Naive B cell (primary cell): ENCODE results near the gene SIAE. TPM values are rescaled to one million over a fixed set of nuclear protein-coding genes. Genes with fewer than 3 reads are reported as not detected.

Experiments
- ATAC-seq, 2 donors: fragments of 150-1000 bp; cut with Tn5 transposase; 2 replicates each; pipeline ENCODE4 v1.10.0; 2021; ENCODE audit warnings: low read depth in 2 of 2, mild to moderate bottlenecking in 2 of 2, moderate library complexity in 2 of 2
- DNase-seq: peaks from one replicate; pipeline ENCODE4 v3.0.0; 2022
- H3K27ac Mint-ChIP-seq, 6 donors: one replicate each; pipeline ENCODE4 v1.8.0; 2020 to 2022; ENCODE audit warnings: mild to moderate bottlenecking in 6 of 6, mixed read lengths in 6 of 6, moderate library complexity in 5 of 6, inconsistent platforms in 2 of 6
- H3K27me3 Mint-ChIP-seq, 3 donors: one replicate each; pipeline ENCODE4 v1.8.0; 2021 to 2022; ENCODE audit warnings: mixed read lengths in 3 of 3, mild to moderate bottlenecking in 1 of 3
- H3K36me3 Mint-ChIP-seq, 2 donors: one replicate each; pipeline ENCODE4 v1.8.0; 2020 to 2022; ENCODE audit warnings: mixed read lengths in 2 of 2, inconsistent platforms in 1 of 2, mild to moderate bottlenecking in 1 of 2
- H3K4me1 Mint-ChIP-seq, 3 donors: one replicate each; pipeline ENCODE4 v1.8.0; 2020 to 2022; ENCODE audit warnings: mixed read lengths in 3 of 3, inconsistent platforms in 1 of 3, mild to moderate bottlenecking in 1 of 3, moderate library complexity in 1 of 3
- H3K4me3 Mint-ChIP-seq, 8 donors: one replicate each; pipeline ENCODE4 v1.8.0; 2020 to 2022; ENCODE audit warnings: mild to moderate bottlenecking in 8 of 8, mixed read lengths in 8 of 8, moderate library complexity in 8 of 8, inconsistent platforms in 2 of 8
- H3K9me3 Mint-ChIP-seq, 7 donors: one replicate each; pipeline ENCODE4 v1.8.0; 2020 to 2022; ENCODE audit warnings: mixed read lengths in 7 of 7, mild to moderate bottlenecking in 5 of 7, inconsistent platforms in 2 of 7, moderate library complexity in 1 of 7
- polyA plus RNA-seq, 6 donors: library from polyadenylated mRNA; unstranded; fragments of 300-500 nt; fragmentation: Illumina TruSeq; gene quantifications; one replicate each; pipeline ENCODE4 v1.2.3, GENCODE V29; 2021; ENCODE audit warnings: low read depth in 6 of 6

The SIAE gene, protein sequence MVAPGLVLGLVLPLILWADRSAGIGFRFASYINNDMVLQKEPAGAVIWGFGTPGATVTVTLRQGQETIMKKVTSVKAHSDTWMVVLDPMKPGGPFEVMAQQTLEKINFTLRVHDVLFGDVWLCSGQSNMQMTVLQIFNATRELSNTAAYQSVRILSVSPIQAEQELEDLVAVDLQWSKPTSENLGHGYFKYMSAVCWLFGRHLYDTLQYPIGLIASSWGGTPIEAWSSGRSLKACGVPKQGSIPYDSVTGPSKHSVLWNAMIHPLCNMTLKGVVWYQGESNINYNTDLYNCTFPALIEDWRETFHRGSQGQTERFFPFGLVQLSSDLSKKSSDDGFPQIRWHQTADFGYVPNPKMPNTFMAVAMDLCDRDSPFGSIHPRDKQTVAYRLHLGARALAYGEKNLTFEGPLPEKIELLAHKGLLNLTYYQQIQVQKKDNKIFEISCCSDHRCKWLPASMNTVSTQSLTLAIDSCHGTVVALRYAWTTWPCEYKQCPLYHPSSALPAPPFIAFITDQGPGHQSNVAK
- polyA plus RNA-seq: 1 to 10 TPM; 2.4 to 3.9 (median 3.2) TPM

DNA sequence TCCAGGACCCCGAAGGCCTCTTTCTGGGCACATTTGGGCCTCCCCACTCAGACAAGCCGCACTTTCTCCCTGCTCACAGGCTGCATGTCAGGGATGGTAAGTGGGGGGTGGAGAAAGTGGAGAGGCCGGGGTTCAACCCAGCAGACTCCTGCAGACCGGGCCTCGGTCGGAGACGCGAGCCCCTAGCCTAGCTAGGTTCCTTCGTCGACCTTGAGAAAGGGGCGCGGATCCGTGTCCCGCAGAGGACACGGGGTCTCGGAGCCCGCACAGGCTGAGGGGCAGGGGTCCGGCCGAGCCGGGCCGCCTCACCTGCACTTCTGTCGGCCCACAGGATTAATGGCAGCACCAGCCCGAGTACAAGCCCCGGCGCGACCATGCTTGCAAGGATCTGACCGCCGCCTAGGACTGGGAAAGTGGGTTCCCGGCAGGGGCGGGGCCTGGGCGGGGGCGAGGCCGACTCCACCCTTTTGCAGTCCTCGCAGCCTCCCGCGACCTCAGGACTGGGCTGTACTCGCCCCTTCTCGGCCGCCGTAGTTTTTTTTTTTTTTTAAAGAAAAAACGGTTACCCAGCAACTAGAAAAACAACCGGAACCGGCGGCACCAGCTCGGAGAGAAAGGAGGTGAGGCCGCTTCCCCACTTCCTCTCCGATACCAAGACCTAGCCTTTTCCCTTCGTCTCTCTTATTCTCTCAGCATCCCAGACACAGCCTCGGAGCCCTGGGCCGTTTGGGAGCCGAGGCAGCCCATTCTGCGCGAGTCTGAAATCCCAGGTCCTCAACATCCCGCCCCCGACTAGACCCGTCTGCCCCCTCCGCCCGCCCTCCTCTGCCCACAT lies at the start of gene SIAE, which contains the start of gene SPA17:
TSS of gene SIAE (minus strand) at position 407 of the 835 bp plus-strand sequence. CDS start at position 376, 31 bp downstream.
TSS of gene SPA17 (plus strand) at position 572 of the 835 bp plus-strand sequence. CDS start 1,361 bp downstream, outside the sequence.
- H3K36me3 Mint-ChIP-seq: no peaks in the 10 kb centered on the region
- peaks cover 0 to 1% (median 0%) of the 10 kb centered on the region in 7 donors for H3K9me3 Mint-ChIP-seq
- H3K4me3 Mint-ChIP-seq: peak within 1 kb of the TSS; percentile 80 to 96 (median 94)
- no peaks in the 10 kb centered on the region for H3K27me3 Mint-ChIP-seq
- ATAC-seq (peak; percentile 78 to 81), DNase-seq (peak; percentile 85)
- peak within 1 kb of the TSS; percentile 97 to 100 (median 100) for H3K27ac Mint-ChIP-seq
- H3K4me1 Mint-ChIP-seq: peaks cover 9 to 24% (median 23%) of the 10 kb centered on the region in 3 donors

DNA sequence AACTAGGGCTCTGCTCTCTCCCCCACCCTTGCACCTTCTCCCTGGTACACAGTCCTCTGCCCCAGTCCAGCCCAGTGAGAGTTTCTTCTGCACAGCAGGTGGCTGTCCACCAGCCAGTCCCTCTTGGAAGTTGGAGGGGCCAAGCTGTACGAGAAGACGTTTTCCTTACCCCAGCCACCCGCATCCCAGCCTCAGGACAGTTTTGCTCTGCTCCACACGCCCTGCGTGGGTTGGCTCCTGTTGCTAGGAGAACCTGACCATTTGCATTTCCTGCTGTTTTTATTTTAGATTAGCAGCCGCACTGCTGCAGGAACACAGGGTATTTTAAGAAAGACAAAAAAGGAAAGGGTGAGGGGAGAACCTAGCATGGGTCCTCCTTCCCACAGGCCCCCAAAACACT lies 48.6 kb upstream of the SIAE start:
- H3K4me3 Mint-ChIP-seq: peak overlapping the region in 4 of 8 donors; percentile 17 to 55 (median 22)
- H3K4me1 Mint-ChIP-seq: peaks cover 65 to 75% (median 70%) of the 10 kb centered on the region in 3 donors
- H3K27me3 Mint-ChIP-seq: peaks cover 48 to 58% (median 51%) of the 10 kb centered on the region in 3 donors
- ATAC-seq (no peak), DNase-seq (no peak)
- peak overlapping the region in 2 of 6 donors; percentile 12 to 33 for H3K27ac Mint-ChIP-seq
- H3K9me3 Mint-ChIP-seq: no peaks in the 10 kb centered on the region
- H3K36me3 Mint-ChIP-seq: no peaks in the 10 kb centered on the region

- Mint-ChIP-seq H3K9me3 (no peaks in the 10 kb centered on the region), H3K4me3 (peak overlapping the region in 1 of 8 donors; percentile 17), H3K4me1 (peaks cover 47 to 58% (median 55%) of the 10 kb centered on the region in 3 donors), H3K27ac (no peak overlapping the region), H3K36me3 (peaks cover 5 to 10% of the 10 kb centered on the region in 2 donors), H3K27me3 (peaks cover 66 to 82% (median 71%) of the 10 kb centered on the region in 3 donors)
- ATAC-seq: no peak
- no peak for DNase-seq
Measured at GRCh38 chr11:124719534-124719933, 46.0 kb upstream of the SIAE start.

- H3K36me3 Mint-ChIP-seq: peaks cover 5 to 10% of the 10 kb centered on the region in 2 donors
- H3K27me3 Mint-ChIP-seq: peaks cover 71 to 89% (median 73%) of the 10 kb centered on the region in 3 donors
- ATAC-seq: no peak
- DNase-seq: no peak
- H3K4me3 Mint-ChIP-seq: peak overlapping the region in 5 of 8 donors; percentile 17 to 78 (median 45)
- H3K27ac Mint-ChIP-seq: no peak overlapping the region
- H3K9me3 Mint-ChIP-seq: no peaks in the 10 kb centered on the region
- peaks cover 39 to 50% (median 47%) of the 10 kb centered on the region in 3 donors for H3K4me1 Mint-ChIP-seq
Measured at GRCh38 chr11:124718801-124719200, 45.3 kb upstream of the SIAE start.

GRCh38 chr11:124717786-124718651 lies 44.5 kb upstream of the SIAE start:
- H3K27ac Mint-ChIP-seq: peak overlapping the region in 1 of 6 donors; percentile 57
- peaks cover 5 to 10% of the 10 kb centered on the region in 2 donors for H3K36me3 Mint-ChIP-seq
- peaks cover 69 to 95% (median 76%) of the 10 kb centered on the region in 3 donors for H3K27me3 Mint-ChIP-seq
- no peak for DNase-seq
- H3K4me3 Mint-ChIP-seq: peak overlapping the region; percentile 66 to 90 (median 86)
- peak; percentile 65 to 76 for ATAC-seq
- H3K9me3 Mint-ChIP-seq: no peaks in the 10 kb centered on the region
- peaks cover 34 to 42% (median 40%) of the 10 kb centered on the region in 3 donors for H3K4me1 Mint-ChIP-seq

DNA sequence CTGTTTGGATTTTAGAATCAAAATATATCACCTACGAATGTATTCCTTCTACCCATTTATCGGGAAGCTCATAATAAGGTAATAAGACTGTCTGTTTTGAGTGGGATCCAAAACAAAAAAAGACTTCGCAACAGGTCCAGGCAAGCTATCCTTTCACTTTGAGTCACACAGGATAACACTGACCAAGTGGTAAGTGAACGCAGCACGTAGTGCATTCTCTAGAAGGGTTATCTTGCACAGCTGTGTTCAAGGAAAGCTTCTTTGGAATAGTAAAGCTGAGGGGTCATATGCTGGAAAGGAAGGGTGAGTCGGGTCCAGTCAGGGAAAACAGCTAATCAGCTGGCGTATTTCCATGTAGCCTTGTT lies 43.9 kb upstream of the SIAE start:
- Mint-ChIP-seq H3K27me3 (peaks cover 63 to 88% (median 71%) of the 10 kb centered on the region in 3 donors), H3K4me1 (peaks cover 27 to 36% (median 33%) of the 10 kb centered on the region in 3 donors), H3K36me3 (peaks cover 5 to 10% of the 10 kb centered on the region in 2 donors), H3K4me3 (peak overlapping the region; percentile 66 to 90 (median 86)), H3K27ac (no peak overlapping the region), H3K9me3 (no peaks in the 10 kb centered on the region)
- DNase-seq: no peak
- no peak for ATAC-seq

DNA sequence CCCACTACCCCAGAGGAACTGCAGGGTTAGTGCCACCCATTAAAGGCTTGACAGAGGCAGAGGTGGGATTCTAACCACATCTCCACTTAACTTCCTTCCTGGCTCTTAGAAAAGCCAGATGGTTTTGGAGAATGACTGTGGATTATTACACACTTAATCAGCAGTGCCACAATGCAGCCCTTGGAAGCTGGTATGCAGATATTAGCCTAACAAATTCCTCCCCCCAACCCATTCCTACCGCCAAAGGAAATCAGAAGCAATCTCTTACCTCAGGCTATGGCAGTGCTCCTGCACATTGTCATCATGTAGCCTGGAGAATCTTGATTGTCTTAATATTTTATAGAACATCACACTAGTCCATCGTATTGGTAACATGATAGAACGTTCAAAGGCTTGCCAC lies 43.1 kb upstream of the SIAE start:
- peaks cover 20 to 28% (median 25%) of the 10 kb centered on the region in 3 donors for H3K4me1 Mint-ChIP-seq
- H3K4me3 Mint-ChIP-seq: peak overlapping the region in 3 of 8 donors; percentile 13 to 42 (median 37)
- ATAC-seq: no peak
- H3K27ac Mint-ChIP-seq: no peak overlapping the region
- H3K36me3 Mint-ChIP-seq: peaks cover 5 to 10% of the 10 kb centered on the region in 2 donors
- H3K9me3 Mint-ChIP-seq: no peaks in the 10 kb centered on the region
- DNase-seq: no peak
- peaks cover 54 to 80% (median 66%) of the 10 kb centered on the region in 3 donors for H3K27me3 Mint-ChIP-seq

DNA sequence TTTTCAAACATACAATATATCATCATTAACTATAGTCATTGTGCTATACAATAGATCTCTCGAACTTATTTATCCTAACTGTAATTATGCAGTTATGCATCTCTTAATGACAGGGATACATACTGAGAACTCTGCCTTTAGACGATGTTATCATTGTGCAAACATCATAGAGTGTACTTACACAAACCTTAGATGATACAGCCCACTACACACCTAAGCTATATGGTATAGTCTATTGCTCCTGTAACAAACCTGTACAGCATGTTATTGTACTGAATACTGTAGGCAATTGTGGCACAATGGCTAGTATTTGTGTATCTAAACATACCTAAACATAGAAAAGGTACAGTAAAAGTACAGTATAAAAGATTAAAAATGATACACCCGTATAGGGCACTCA lies 38.9 kb upstream of the SIAE start:
- no peak overlapping the region for H3K4me3 Mint-ChIP-seq
- DNase-seq: no peak
- H3K27ac Mint-ChIP-seq: no peak overlapping the region
- peaks cover under 1 to 7% (median 1%) of the 10 kb centered on the region in 3 donors for H3K4me1 Mint-ChIP-seq
- peaks cover 4 to 12% (median 7%) of the 10 kb centered on the region in 7 donors for H3K9me3 Mint-ChIP-seq
- no peak for ATAC-seq
- H3K27me3 Mint-ChIP-seq: peaks cover 28 to 45% (median 37%) of the 10 kb centered on the region in 3 donors
- H3K36me3 Mint-ChIP-seq: peaks cover 13 to 24% of the 10 kb centered on the region in 2 donors

DNA sequence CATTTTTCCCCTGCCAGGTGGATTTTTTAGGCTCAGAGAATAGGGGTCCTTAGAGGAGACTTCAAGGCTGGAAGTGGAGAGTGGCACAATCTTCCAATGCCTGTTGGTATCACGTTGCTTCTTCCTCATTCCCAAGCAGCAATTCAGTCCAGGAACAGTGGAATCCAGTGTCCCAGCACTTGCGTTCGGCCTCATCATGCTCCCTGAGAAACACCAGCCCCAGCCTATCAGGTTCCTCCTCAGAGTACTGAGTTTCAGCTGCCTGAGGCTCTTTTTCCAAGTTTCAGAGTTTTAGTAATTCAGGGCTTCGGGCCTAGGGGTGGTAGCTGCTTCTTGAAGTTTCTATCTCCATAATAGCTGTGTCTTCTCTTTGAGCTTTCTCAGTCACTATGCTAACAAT lies 34.3 kb upstream of the SIAE start:
- DNase-seq: no peak
- Mint-ChIP-seq H3K27ac (no peak overlapping the region), H3K9me3 (peaks cover 8 to 18% (median 15%) of the 10 kb centered on the region in 7 donors), H3K4me3 (no peak overlapping the region), H3K4me1 (no peaks in the 10 kb centered on the region), H3K27me3 (peaks cover 6 to 21% (median 8%) of the 10 kb centered on the region in 3 donors), H3K36me3 (peaks cover 18 to 20% of the 10 kb centered on the region in 2 donors)
- no peak for ATAC-seq

DNA sequence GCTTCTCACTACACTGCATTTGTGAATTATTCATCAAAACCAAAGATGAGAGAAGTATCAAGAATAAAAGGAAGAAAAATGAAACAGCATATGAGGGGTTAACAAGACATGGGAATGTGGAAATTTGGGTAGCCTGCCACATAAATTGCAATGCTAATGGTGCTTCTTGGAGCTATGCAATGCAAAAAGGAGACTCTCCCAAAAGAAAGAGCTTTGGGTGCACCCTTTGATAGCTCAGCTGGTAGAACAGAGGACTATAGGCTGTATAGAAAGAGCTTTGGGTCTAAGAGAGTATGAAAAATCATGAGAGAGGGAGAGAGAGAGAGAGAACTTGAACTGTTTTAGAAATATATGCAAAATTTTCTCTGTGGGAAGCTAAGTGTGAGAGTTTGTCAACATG lies 26.5 kb upstream of the SIAE start:
- Mint-ChIP-seq H3K4me1 (peaks cover 0 to 12% (median 5%) of the 10 kb centered on the region in 3 donors), H3K9me3 (peaks cover 8 to 28% (median 14%) of the 10 kb centered on the region in 7 donors), H3K4me3 (no peak overlapping the region), H3K36me3 (peaks cover 8 to 14% of the 10 kb centered on the region in 2 donors), H3K27me3 (peaks cover 0 to 22% (median 16%) of the 10 kb centered on the region in 3 donors), H3K27ac (no peak overlapping the region)
- ATAC-seq (no peak), DNase-seq (no peak)

GRCh38 chr11:124699547-124699946 lies 26.0 kb upstream of the SIAE start:
- Mint-ChIP-seq H3K4me3 (no peak overlapping the region), H3K27me3 (peaks cover 0 to 22% (median 16%) of the 10 kb centered on the region in 3 donors), H3K9me3 (peaks cover 8 to 28% (median 14%) of the 10 kb centered on the region in 7 donors), H3K4me1 (peaks cover 0 to 12% (median 5%) of the 10 kb centered on the region in 3 donors), H3K27ac (peak overlapping the region in 1 of 6 donors; percentile 15), H3K36me3 (peaks cover 8 to 14% of the 10 kb centered on the region in 2 donors)
- ATAC-seq (no peak), DNase-seq (no peak)

DNA sequence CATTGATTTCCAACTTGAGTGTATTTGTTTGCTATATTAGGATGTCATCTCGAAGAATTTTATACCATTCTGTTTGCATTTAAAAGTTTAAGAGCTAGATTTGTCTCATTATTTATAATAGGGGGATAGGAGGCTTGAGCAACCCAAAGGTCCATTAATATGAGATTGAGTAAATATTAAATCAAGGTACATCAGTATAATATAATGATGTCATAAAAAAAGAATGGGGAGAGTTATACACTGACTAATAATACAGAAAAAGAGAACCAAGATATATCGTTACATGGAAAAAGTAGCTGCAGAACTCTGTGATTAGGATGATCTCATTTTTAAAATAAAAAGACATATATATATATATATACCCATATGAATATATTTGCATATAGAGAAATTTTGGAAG lies 19.6 kb upstream of the SIAE start:
- Mint-ChIP-seq H3K9me3 (peaks cover 0 to 2% (median 0%) of the 10 kb centered on the region in 7 donors), H3K4me3 (no peak overlapping the region), H3K27ac (no peak overlapping the region), H3K4me1 (no peaks in the 10 kb centered on the region), H3K36me3 (no peaks in the 10 kb centered on the region), H3K27me3 (peaks cover 0 to 4% (median 0%) of the 10 kb centered on the region in 3 donors)
- DNase-seq: no peak
- no peak for ATAC-seq
